Measurements from ENCODE around the gene ZFYVE16. TPM values are rescaled to one million over a fixed set of nuclear protein-coding genes. Genes with fewer than 3 reads are reported as not detected.
"Not testable (repeated sequence)": the region's sequence is repeated elsewhere in the genome, so short reads cannot be mapped to it uniquely, and the experiment has no call there.

Gene ZFYVE16
- total and polyA plus RNA-seq, 11 donors = 10.3 to 53.2 (median 36.3) TPM

- H3K27me3 ChIP-seq = no peaks in the 10 kb centered on the region
- H3K4me1 ChIP-seq = peaks cover 0 to 18% (median 2%) of the 10 kb centered on the region in 12 donors
- ATAC-seq (no peak), DNase-seq (no peak)
- no peak for TF ChIP-seq POLR2A (IDR thresholded peaks at IDR 0.05)
- no peak for TF ChIP-seq CTCF (IDR thresholded peaks at IDR 0.05)
- H3K36me3 ChIP-seq = no peaks in the 10 kb centered on the region
- H3K27ac ChIP-seq = peak overlapping the region in 11 of 12 donors; percentile 12 to 86 (median 78)
- intact Hi-C loops (cut with DNase I) = loop anchor here in 7 of 10 donors (5.0 to 10.0 kb wide), 4 partner anchors 180 to 707 kb away; no protein-coding TSS in a partner anchor
- WGBS, 4 donors = 62 to 64% (median 63%) methylated on average over 18 of the region's 18 CpGs
- peak overlapping the region; percentile 47 to 88 (median 70) for H3K4me3 ChIP-seq
- peaks cover 0 to 21% (median 6%) of the 10 kb centered on the region in 12 donors for H3K9me3 ChIP-seq
Measured at GRCh38 chr5:80487444-80487828, 79.6 kb downstream of the ZFYVE16 start.

DNA sequence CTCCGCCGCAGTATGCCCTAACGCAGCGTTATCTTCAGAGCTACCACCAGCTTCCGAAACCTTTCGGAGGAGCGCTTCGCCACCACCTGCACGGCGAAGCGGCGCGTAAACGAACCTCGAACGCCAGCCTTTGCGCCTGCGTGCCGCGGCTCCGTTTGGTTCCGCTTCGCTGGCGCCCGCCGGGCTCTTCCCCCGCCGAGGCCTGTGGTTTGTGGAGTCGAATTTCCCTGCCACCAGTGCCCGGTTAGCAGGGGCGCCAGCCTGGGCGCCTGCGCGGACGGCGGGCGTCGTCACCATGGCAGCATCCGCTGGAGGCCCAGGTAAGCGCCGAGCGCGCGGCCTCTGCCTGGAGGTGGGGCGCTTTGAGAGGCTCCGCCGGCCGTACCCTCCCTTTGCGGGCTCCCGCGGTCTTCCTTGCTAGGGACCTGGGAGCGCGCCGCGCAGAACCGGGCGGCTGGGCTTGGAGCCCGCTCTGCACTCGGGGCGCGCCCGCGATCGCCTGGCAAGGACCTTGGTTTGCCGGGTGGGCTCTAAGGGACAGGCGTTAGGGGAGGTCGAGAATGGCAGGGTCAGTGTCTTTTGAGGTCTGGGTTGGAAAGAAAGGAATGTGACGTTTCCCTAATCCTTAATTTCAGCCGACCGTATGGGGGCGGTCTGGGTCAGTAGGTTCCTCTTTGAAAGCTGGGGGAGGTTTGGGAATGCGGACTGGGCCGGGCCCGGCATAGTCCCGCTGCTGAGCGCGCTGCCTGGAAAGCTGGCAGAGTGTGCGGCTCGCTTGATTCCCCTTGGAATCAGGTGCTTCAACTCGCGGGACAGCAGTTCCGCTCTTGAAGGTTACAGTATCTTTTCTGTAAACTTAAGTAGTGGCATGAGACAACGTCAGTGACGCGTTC, 80.2 kb downstream of the ZFYVE16 start, which contains the start of gene FAM151B:
FAM151B (plus strand) TSS at position 272 of the 893 bp plus-strand sequence; CDS start at position 296, 24 bp downstream.
- WGBS, 4 donors = 0 to 2% (median 1%) methylated on average over 48 to 85 of the region's 85 CpGs
- Histone ChIP-seq H3K36me3 (no peaks in the 10 kb centered on the region), H3K4me1 (peaks cover 0 to 18% (median 2%) of the 10 kb centered on the region in 12 donors), H3K27me3 (no peaks in the 10 kb centered on the region), H3K4me3 (peak within 1 kb of the TSS; percentile 47 to 88 (median 70)), H3K9me3 (peaks cover 0 to 15% (median 5%) of the 10 kb centered on the region in 12 donors), H3K27ac (peak within 1 kb of the TSS in 11 of 12 donors; percentile 12 to 86 (median 78))
- TF ChIP-seq CTCF (IDR thresholded peaks at IDR 0.05) (peak in 7 of 12 donors; percentile 3 to 48 (median 36)), POLR2A (IDR thresholded peaks at IDR 0.05) (peak in 1 of 2 donors; percentile 10)
- ATAC-seq (peak; percentile 86 to 96 (median 95)), DNase-seq (peak; percentile 80 to 91 (median 88))
- intact Hi-C loops (cut with DNase I) = loop anchor here in 8 of 10 donors (2.0 to 10.0 kb wide), 5 partner anchors 179 to 707 kb away; no protein-coding TSS in a partner anchor

DNA sequence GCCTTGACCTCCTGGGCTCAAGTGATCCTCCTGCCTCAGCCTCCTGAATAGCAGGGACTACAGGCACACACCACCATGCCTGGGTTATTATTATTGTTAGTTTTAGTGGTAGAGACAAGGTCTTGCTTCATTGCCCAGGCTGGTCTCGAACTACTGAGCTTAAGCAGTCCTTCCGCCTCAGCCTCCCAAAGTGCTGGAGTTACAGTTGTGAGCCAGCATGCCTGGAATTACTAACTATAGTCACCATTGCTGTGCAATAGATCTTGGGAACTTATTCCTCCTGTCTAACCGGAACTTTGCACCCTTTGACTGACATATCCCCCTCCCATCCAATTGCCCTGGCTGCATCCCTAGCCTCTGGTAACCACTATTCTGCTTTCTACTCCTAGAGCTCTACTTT, 83.4 kb downstream of the ZFYVE16 start:
- no peaks in the 10 kb centered on the region for H3K9me3 ChIP-seq
- H3K4me3 ChIP-seq = no peak overlapping the region
- peaks cover 0 to 18% (median 2%) of the 10 kb centered on the region in 12 donors for H3K4me1 ChIP-seq
- no peak overlapping the region for H3K27ac ChIP-seq
- 92 to 97% (median 93%) methylated on average over 3 of the region's 3 CpGs for WGBS, 4 donors
- no peaks in the 10 kb centered on the region for H3K27me3 ChIP-seq
- TF ChIP-seq CTCF (IDR thresholded peaks at IDR 0.05) = no peak
- TF ChIP-seq POLR2A (IDR thresholded peaks at IDR 0.05) = no peak
- no peaks in the 10 kb centered on the region for H3K36me3 ChIP-seq
- DNase-seq (no peak), ATAC-seq (no peak)
- intact Hi-C loops (cut with DNase I) = no loop called here

- no peak for TF ChIP-seq CTCF (IDR thresholded peaks at IDR 0.05)
- no peak for TF ChIP-seq POLR2A (IDR thresholded peaks at IDR 0.05)
- H3K4me3 ChIP-seq = no peak overlapping the region
- no peak for DNase-seq
- no peaks in the 10 kb centered on the region for H3K36me3 ChIP-seq
- no peak for ATAC-seq
- peaks cover 0 to 8% (median 0%) of the 10 kb centered on the region in 12 donors for H3K4me1 ChIP-seq
- 94 to 96% (median 95%) methylated on average over 3 of the region's 3 CpGs for WGBS, 4 donors
- intact Hi-C loops (cut with DNase I) = no loop called here
- H3K27me3 ChIP-seq = no peaks in the 10 kb centered on the region
- no peak overlapping the region for H3K27ac ChIP-seq
- H3K9me3 ChIP-seq = no peaks in the 10 kb centered on the region
Measured at GRCh38 chr5:80492741-80493140, 84.9 kb downstream of the ZFYVE16 start.

- 71 to 79% (median 74%) methylated on average over 7 of the region's 7 CpGs for WGBS, 4 donors
- H3K4me1 ChIP-seq; H3K36me3 ChIP-seq; intact Hi-C loops (cut with DNase I); H3K4me3 ChIP-seq; ATAC-seq; DNase-seq; H3K27ac ChIP-seq; H3K27me3 ChIP-seq; H3K9me3 ChIP-seq: not testable (repeated sequence)
Measured at GRCh38 chr5:80493443-80493842, 85.6 kb downstream of the ZFYVE16 start.

Data from heart left ventricle (tissue), 16 donors.